Measurements from ENCODE around the gene GOLT1B.

The GOLT1B gene

GRCh38 chr12:21526721-21527345, 25.2 kb downstream of the GOLT1B start:
- Histone ChIP-seq H3K27ac (ENCODE audit: low read depth, low read length) (no peak overlapping the region), H3K9ac (ENCODE audit: low read length) (no peak overlapping the region), H3K4me2 (ENCODE audit: low read depth, low read length, poor library complexity, severe bottlenecking) (no peak overlapping the region), H4K20me1 (ENCODE audit: low read depth, low read length) (no peaks in the 10 kb centered on the region), H2AFZ (ENCODE audit: low read depth, low read length, severe bottlenecking) (no peak overlapping the region), H3F3A (ENCODE audit: insufficient read depth) (no peaks in the 10 kb centered on the region), H3K4me3 (ENCODE audit: insufficient read depth, low read length, poor library complexity, severe bottlenecking) (no peak overlapping the region), H3K36me3 (ENCODE audit: low read length) (no peaks in the 10 kb centered on the region), H3K79me2 (ENCODE audit: insufficient read depth, low read length) (no peaks in the 10 kb centered on the region), H3K9me3 (ENCODE audit: insufficient read depth, low read length) (no peaks in the 10 kb centered on the region), H3K27me3 (ENCODE audit: low read length) (no peaks in the 10 kb centered on the region), H3K9me2 (replicated peaks; ENCODE audit: insufficient read depth, low read length) (no peaks in the 10 kb centered on the region)
- no peak for TF ChIP-seq CTCF (IDR thresholded peaks at IDR 0.05; ENCODE audit: insufficient read depth, low read length, poor library complexity, severe bottlenecking)

GRCh38 chr12:21527451-21528180, 26.0 kb downstream of the GOLT1B start:
- Histone ChIP-seq H3K36me3 (ENCODE audit: low read length) (no peaks in the 10 kb centered on the region), H3K79me2 (ENCODE audit: insufficient read depth, low read length) (no peaks in the 10 kb centered on the region), H3K27me3 (ENCODE audit: low read length) (no peaks in the 10 kb centered on the region), H4K20me1 (ENCODE audit: low read depth, low read length) (no peaks in the 10 kb centered on the region), H2AFZ (ENCODE audit: low read depth, low read length, severe bottlenecking) (peak overlapping the region; percentile 60), H3K9me2 (replicated peaks; ENCODE audit: insufficient read depth, low read length) (no peaks in the 10 kb centered on the region), H3K9ac (ENCODE audit: low read length) (peak overlapping the region; percentile 36), H3K27ac (ENCODE audit: low read depth, low read length) (no peak overlapping the region), H3K4me2 (ENCODE audit: low read depth, low read length, poor library complexity, severe bottlenecking) (peak overlapping the region; percentile 52), H3K9me3 (ENCODE audit: insufficient read depth, low read length) (no peaks in the 10 kb centered on the region), H3K4me3 (ENCODE audit: insufficient read depth, low read length, poor library complexity, severe bottlenecking) (peak overlapping the region; percentile 36), H3F3A (ENCODE audit: insufficient read depth) (no peaks in the 10 kb centered on the region)
- TF ChIP-seq EZH2phosphoT487 (conservative IDR thresholded peaks at IDR 0.05; ENCODE audit: low read length) (no peak), CTCF (IDR thresholded peaks at IDR 0.05; ENCODE audit: insufficient read depth, low read length, poor library complexity, severe bottlenecking) (no peak)

GRCh38 chr12:21528953-21529352, 27.4 kb downstream of the GOLT1B start:
- Histone ChIP-seq H3K4me2 (ENCODE audit: low read depth, low read length, poor library complexity, severe bottlenecking) (no peak overlapping the region), H3K27me3 (ENCODE audit: low read length) (no peaks in the 10 kb centered on the region), H3F3A (ENCODE audit: insufficient read depth) (no peaks in the 10 kb centered on the region)

More at GRCh38 chr12:21528953-21529352, 27.4 kb downstream of the GOLT1B start:
- no peak for TF ChIP-seq CTCF (IDR thresholded peaks at IDR 0.05; ENCODE audit: insufficient read depth, low read length, poor library complexity, severe bottlenecking)
- no peak for TF ChIP-seq EZH2phosphoT487 (conservative IDR thresholded peaks at IDR 0.05; ENCODE audit: low read length)
- Histone ChIP-seq H3K36me3 (ENCODE audit: low read length) (no peaks in the 10 kb centered on the region), H4K20me1 (ENCODE audit: low read depth, low read length) (no peaks in the 10 kb centered on the region), H3K9me3 (ENCODE audit: insufficient read depth, low read length) (no peaks in the 10 kb centered on the region), H3K4me3 (ENCODE audit: insufficient read depth, low read length, poor library complexity, severe bottlenecking) (no peak overlapping the region), H2AFZ (ENCODE audit: low read depth, low read length, severe bottlenecking) (no peak overlapping the region), H3K9ac (ENCODE audit: low read length) (no peak overlapping the region), H3K27ac (ENCODE audit: low read depth, low read length) (no peak overlapping the region), H3K9me2 (replicated peaks; ENCODE audit: insufficient read depth, low read length) (no peaks in the 10 kb centered on the region), H3K79me2 (ENCODE audit: insufficient read depth, low read length) (no peaks in the 10 kb centered on the region)
